GM04503 (cell line): ENCODE data around the gene ASIC5.

Experiments
- DNase-seq: peaks from one replicate; pipeline ENCODE4 v3.0.0-alpha.2; 2012; ENCODE audit warnings: low read depth

ASIC5 gene

GRCh38 chr4:155879767-155880166, 13.7 kb upstream of the ASIC5 start:
- DNase-seq: no peak

GRCh38 chr4:155878611-155879010, 12.5 kb upstream of the ASIC5 start:
- no peak for DNase-seq

- DNase-seq: no peak
These were observed 11.9 kb upstream of the ASIC5 start for GRCh38 chr4:155877971-155878370.

- DNase-seq: no peak
These were observed 9.8 kb upstream of the ASIC5 start for GRCh38 chr4:155875878-155876277.

- no peak for DNase-seq
These were observed 10.2 kb downstream of the ASIC5 start for GRCh38 chr4:155855897-155856296.

- no peak for DNase-seq
These were observed 11.4 kb downstream of the ASIC5 start for GRCh38 chr4:155854582-155855226.

- no peak for DNase-seq
These were observed 12.9 kb downstream of the ASIC5 start for GRCh38 chr4:155853189-155853588.

- DNase-seq: no peak
These were observed 17.0 kb downstream of the ASIC5 start for GRCh38 chr4:155849042-155849441.

GRCh38 chr4:155846929-155847328, 19.1 kb downstream of the ASIC5 start:
- no peak for DNase-seq

GRCh38 chr4:155842080-155842479, 24.0 kb downstream of the ASIC5 start:
- no peak for DNase-seq

- DNase-seq: no peak
These were observed 28.8 kb downstream of the ASIC5 start for GRCh38 chr4:155837203-155837796.

GRCh38 chr4:155832664-155833063, 33.4 kb downstream of the ASIC5 start:
- DNase-seq: no peak

GRCh38 chr4:155828628-155829027, 37.4 kb downstream of the ASIC5 start:
- no peak for DNase-seq

GRCh38 chr4:155822572-155822971, 43.5 kb downstream of the ASIC5 start:
- DNase-seq: no peak

GRCh38 chr4:155820887-155821518, 45.1 kb downstream of the ASIC5 start:
- no peak for DNase-seq

GRCh38 chr4:155819066-155819465, 47.0 kb downstream of the ASIC5 start:
- DNase-seq: no peak

- DNase-seq: no peak
These were observed 47.4 kb downstream of the ASIC5 start for GRCh38 chr4:155818639-155819038.

- DNase-seq: no peak
These were observed 55.0 kb downstream of the ASIC5 start for GRCh38 chr4:155811083-155811482.

- peak; percentile 57 for DNase-seq
These were observed 56.2 kb downstream of the ASIC5 start for GRCh38 chr4:155809835-155810234.

GRCh38 chr4:155807021-155807420, 59.1 kb downstream of the ASIC5 start:
- DNase-seq: peak; percentile 77

GRCh38 chr4:155805016-155805415, 61.1 kb downstream of the ASIC5 start:
- DNase-seq: no peak

GRCh38 chr4:155802190-155802959, 63.7 kb downstream of the ASIC5 start:
- DNase-seq: no peak
